B cell (primary cell): ENCODE data around the gene PHF21A. TPM values are rescaled to one million over a fixed set of nuclear protein-coding genes. Genes with fewer than 3 reads are reported as not detected.

Experiments used
- ATAC-seq: fragments of 200-7000 bp; cut with Tn5 transposase; one replicate; pipeline ENCODE4 v1.10.0; 2021; ENCODE audit warnings: low read depth, mild to moderate bottlenecking, moderate number of reproducible peaks, moderate library complexity
- CTCF ChIA-PET: fragments of 350-600 bp; sonication (Branson Sonifier 250); formaldehyde crosslinking; loops from one replicate; lab custom pipeline; 2021; ENCODE audit warnings: antibody characterized with exemption, inconsistent platforms; lab: Charles Lee
- POLR2A ChIA-PET: fragments of 350-600 bp; sonication (Branson Sonifier 250); formaldehyde crosslinking; loops from one replicate; lab custom pipeline; 2021; ENCODE audit warnings: antibody characterized with exemption; lab: Charles Lee
- DNase-seq: peaks from one replicate; pipeline ENCODE4 v3.0.0; 2013
- H2AFZ ChIP-seq: 2 replicates; pipeline ENCODE4 v1.6.1; 2012; ENCODE audit warnings: mild to moderate bottlenecking, low read depth, low read length; ENCODE audit not compliant: insufficient read depth, poor library complexity, severe bottlenecking
- H3K27ac ChIP-seq, 2 donors: 1 replicate in 1 of 2; 2 replicates in 1 of 2; pipeline ENCODE4 v1.5.1; 2012 to 2013; ENCODE audit warnings: low read length in 2 of 2, mild to moderate bottlenecking in 2 of 2, moderate library complexity in 1 of 2
- H3K27me3 ChIP-seq, 4 experiments: fragments of 200-600 bp in 1 of 4; sonication (generic) in 1 of 4; replicated peaks in 1 of 4; 1 replicate in 2 of 4; 2 replicates in 2 of 4; pipeline versions ENCODE4 v1.6.1 to v1.7.0; 2013 to 2016; ENCODE audit warnings: low read length in 3 of 4, mild to moderate bottlenecking in 2 of 4, mixed read lengths in 1 of 4, moderate library complexity in 1 of 4; ENCODE audit not compliant: insufficient read depth in 4 of 4, control insufficient read depth in 3 of 4; ENCODE audit errors: control extremely low read depth in 1 of 4
- H3K36me3 ChIP-seq, 2 experiments: replicated peaks in 1 of 2; 1 replicate in 1 of 2; 2 replicates in 1 of 2; pipeline versions ENCODE4 v1.6.1 to v1.7.1; 2013; ENCODE audit warnings: low read length in 1 of 2; ENCODE audit not compliant: insufficient read depth in 2 of 2, control insufficient read depth in 1 of 2; ENCODE audit errors: control extremely low read depth in 1 of 2, extremely low read depth in 1 of 2
- H3K4me1 ChIP-seq, 2 donors: fragments of 200-600 bp in 1 of 2; sonication (generic) in 1 of 2; 1 replicate in 1 of 2; 2 replicates in 1 of 2; pipeline versions ENCODE4 v1.5.1 to v1.6.1; 2013 to 2017; ENCODE audit warnings: low read length in 2 of 2; ENCODE audit not compliant: control insufficient read depth in 2 of 2, insufficient read depth in 2 of 2
- H3K4me2 ChIP-seq: replicated peaks from 2 replicates; pipeline ENCODE3; 2012; ENCODE audit warnings: mild to moderate bottlenecking, low read depth, low read length; ENCODE audit not compliant: poor library complexity, severe bottlenecking
- H3K4me3 ChIP-seq, 5 experiments: fragments of 200-600 bp in 1 of 5; sonication (generic) in 1 of 5; 1 replicate in 3 of 5; 2 replicates in 2 of 5; pipeline versions ENCODE4 v1.5.1 to v1.7.0; 2011 to 2016; ENCODE audit warnings: low read length in 4 of 5, mild to moderate bottlenecking in 4 of 5, low read depth in 2 of 5, control low read depth in 1 of 5, moderate library complexity in 1 of 5; ENCODE audit not compliant: insufficient read depth in 1 of 5; ENCODE audit errors: control extremely low read depth in 1 of 5, extremely low read depth in 1 of 5
- H3K79me2 ChIP-seq: fragments of 200-600 bp; sonication (generic); one replicate; pipeline ENCODE4 v1.6.0; 2016; ENCODE audit warnings: low read length; ENCODE audit not compliant: control insufficient read depth, insufficient read depth
- H3K9ac ChIP-seq: fragments of 200-600 bp; sonication (generic); 2 replicates; pipeline ENCODE4 v1.6.1; 2017; ENCODE audit warnings: mild to moderate bottlenecking, low read length, moderate library complexity
- H3K9me3 ChIP-seq, 3 donors: one replicate each; pipeline versions ENCODE4 v1.6.1 to v1.7.1; 2013; ENCODE audit warnings: low read length in 2 of 3; ENCODE audit not compliant: control insufficient read depth in 2 of 3, insufficient read depth in 1 of 3; ENCODE audit errors: control extremely low read depth in 1 of 3
- H4K20me1 ChIP-seq: 2 replicates; pipeline ENCODE4 v1.6.0; 2012; ENCODE audit warnings: mild to moderate bottlenecking, low read length; ENCODE audit not compliant: insufficient read depth, control insufficient read depth, poor library complexity, severe bottlenecking
- H3K27ac Mint-ChIP-seq: one replicate; pipeline ENCODE4 v1.8.0; 2021; ENCODE audit warnings: mixed read lengths
- H3K27me3 Mint-ChIP-seq: one replicate; pipeline ENCODE4 v1.8.0; 2021; ENCODE audit warnings: mixed read lengths
- H3K4me1 Mint-ChIP-seq: one replicate; pipeline ENCODE4 v1.8.0; 2021; ENCODE audit warnings: mixed read lengths
- H3K4me3 Mint-ChIP-seq: one replicate; pipeline ENCODE4 v1.8.0; 2021; ENCODE audit warnings: mixed read lengths
- H3K9me3 Mint-ChIP-seq: one replicate; pipeline ENCODE4 v1.8.0; 2022; ENCODE audit warnings: mixed read lengths; ENCODE audit not compliant: insufficient read depth
- EZH2 ChIP-seq: IDR thresholded peaks from 2 replicates; pipeline ENCODE4 v1.6.1; 2012; ENCODE audit warnings: borderline replicate concordance, low read depth, mild to moderate bottlenecking, moderate library complexity, low read length; ENCODE audit not compliant: insufficient read depth, poor library complexity, severe bottlenecking
- WGBS: methylation state at CpG from one replicate; pipeline ENCODE4 v1.1.5; 2013; ENCODE audit warnings: missing lambda C conversion rate; ENCODE audit not compliant: insufficient coverage; 5-methylcytosine and 5-hydroxymethylcytosine counted together
- intact Hi-C: fragments of 100-400 bp; cut with micrococcal nuclease; formaldehyde crosslinking; loops from one replicate; pipeline ENCODE4 v1.10.0; 2022
- polyA plus RNA-seq: library from polyadenylated mRNA; depleted of rRNA; stranded (reverse); fragments of >200 nt; gene quantifications from 2 replicates; pipeline ENCODE4 v1.2.3, GENCODE V29; 2012
- total RNA-seq, 2 donors: library from RNA; stranded (reverse); fragments of 120-200 nt in 1 of 2; gene quantifications; 1 replicate in 1 of 2; 2 replicates in 1 of 2; pipeline versions ENCODE4 v1.2.3 to v1.2.4, GENCODE V29; 2013 to 2022
- TF ChIP-seq, protein P1 (sequence below): fragments of 200-600 bp; IDR thresholded peaks from one replicate; pipeline ENCODE4 v1.8.0; 2022; ENCODE audit warnings: antibody characterized with exemption, mild to moderate bottlenecking

Gene PHF21A
- total and polyA plus RNA-seq, 2 donors (not counting 1 experiment from before 2014, with no cell fraction given), result 41.9 to 103 TPM

DNA sequence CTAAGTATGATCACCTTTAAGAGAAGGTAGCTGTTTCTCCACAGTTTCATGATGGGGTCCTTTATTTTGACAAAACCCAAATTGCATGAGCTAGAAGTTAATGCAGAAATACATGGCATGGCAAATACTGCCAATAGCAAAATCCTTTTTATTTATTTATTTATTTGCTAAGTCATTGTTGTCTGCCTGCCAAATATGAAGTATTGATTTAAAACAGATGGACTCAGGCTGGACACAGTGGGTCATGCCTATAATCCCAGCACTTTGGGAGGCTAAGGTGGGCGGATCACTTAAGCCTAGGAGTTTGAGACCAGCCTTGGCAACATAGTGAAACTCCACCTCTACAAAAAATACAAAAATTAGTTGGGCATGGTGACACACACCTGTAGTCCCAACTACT, 146.4 kb downstream of the PHF21A start:
- Histone ChIP-seq H3K4me1 (no peaks in the 10 kb centered on the region), H3K9ac (no peak overlapping the region), H3K9me3 (no peaks in the 10 kb centered on the region), H3K4me2 (no peak overlapping the region), H3K27ac (no peak overlapping the region), H3K36me3 (peaks cover 10 to 40% of the 10 kb centered on the region in 2 experiments), H4K20me1 (no peaks in the 10 kb centered on the region), H3K27me3 (no peaks in the 10 kb centered on the region), H3K4me3 (no peak overlapping the region), H2AFZ (no peak overlapping the region), H3K79me2 (no peaks in the 10 kb centered on the region)
- no peaks in the 10 kb centered on the region for H3K27me3 Mint-ChIP-seq
- DNase-seq (no peak), ATAC-seq (no peak)
- ChIA-PET CTCF (interaction anchor here (0.9 to 2.1 kb wide), 2 partner anchors 10 to 31 kb away, joined by 3 to 7 read pairs; no protein-coding TSS in a partner anchor), POLR2A (no interaction called here)
- no peak overlapping the region for H3K4me3 Mint-ChIP-seq
- no peaks in the 10 kb centered on the region for H3K9me3 Mint-ChIP-seq
- H3K27ac Mint-ChIP-seq, result no peak overlapping the region
- TF ChIP-seq EZH2, result no peak
- TF ChIP-seq, protein P1, sequence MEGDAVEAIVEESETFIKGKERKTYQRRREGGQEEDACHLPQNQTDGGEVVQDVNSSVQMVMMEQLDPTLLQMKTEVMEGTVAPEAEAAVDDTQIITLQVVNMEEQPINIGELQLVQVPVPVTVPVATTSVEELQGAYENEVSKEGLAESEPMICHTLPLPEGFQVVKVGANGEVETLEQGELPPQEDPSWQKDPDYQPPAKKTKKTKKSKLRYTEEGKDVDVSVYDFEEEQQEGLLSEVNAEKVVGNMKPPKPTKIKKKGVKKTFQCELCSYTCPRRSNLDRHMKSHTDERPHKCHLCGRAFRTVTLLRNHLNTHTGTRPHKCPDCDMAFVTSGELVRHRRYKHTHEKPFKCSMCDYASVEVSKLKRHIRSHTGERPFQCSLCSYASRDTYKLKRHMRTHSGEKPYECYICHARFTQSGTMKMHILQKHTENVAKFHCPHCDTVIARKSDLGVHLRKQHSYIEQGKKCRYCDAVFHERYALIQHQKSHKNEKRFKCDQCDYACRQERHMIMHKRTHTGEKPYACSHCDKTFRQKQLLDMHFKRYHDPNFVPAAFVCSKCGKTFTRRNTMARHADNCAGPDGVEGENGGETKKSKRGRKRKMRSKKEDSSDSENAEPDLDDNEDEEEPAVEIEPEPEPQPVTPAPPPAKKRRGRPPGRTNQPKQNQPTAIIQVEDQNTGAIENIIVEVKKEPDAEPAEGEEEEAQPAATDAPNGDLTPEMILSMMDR, result no peak
- no CpG with 5 or more reads among the region's 1 CpG for WGBS
- intact Hi-C loops, result no loop called here
- H3K4me1 Mint-ChIP-seq, result no peaks in the 10 kb centered on the region

DNA sequence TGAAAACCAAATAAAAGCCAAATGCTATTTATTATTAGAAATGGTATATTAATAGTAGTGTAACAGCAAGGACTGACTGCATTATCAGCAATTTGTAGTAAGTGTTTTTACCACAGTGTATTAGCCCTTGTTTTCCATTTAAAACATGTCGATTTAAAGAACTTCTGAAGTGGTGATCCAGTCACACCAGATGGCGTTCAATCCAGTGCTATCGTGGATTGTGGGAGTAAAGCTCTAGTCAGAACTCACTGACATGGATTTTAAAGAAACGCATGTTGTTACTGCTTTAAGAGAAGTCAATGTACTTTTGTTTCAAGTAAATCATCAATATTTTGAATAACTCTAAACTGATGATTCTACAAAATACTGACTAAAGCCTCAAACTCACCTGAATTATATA, 147.7 kb downstream of the PHF21A start:
- TF ChIP-seq EZH2, result no peak
- TF ChIP-seq, protein P1, result no peak
- Histone ChIP-seq H3K36me3 (peaks cover 14 to 40% of the 10 kb centered on the region in 2 experiments), H2AFZ (no peak overlapping the region), H4K20me1 (no peaks in the 10 kb centered on the region), H3K27me3 (no peaks in the 10 kb centered on the region), H3K4me2 (no peak overlapping the region), H3K4me1 (no peaks in the 10 kb centered on the region), H3K27ac (no peak overlapping the region), H3K79me2 (no peaks in the 10 kb centered on the region), H3K9ac (no peak overlapping the region), H3K9me3 (no peaks in the 10 kb centered on the region), H3K4me3 (no peak overlapping the region)
- Mint-ChIP-seq H3K27ac (no peak overlapping the region), H3K27me3 (no peaks in the 10 kb centered on the region), H3K9me3 (no peaks in the 10 kb centered on the region), H3K4me3 (no peak overlapping the region), H3K4me1 (no peaks in the 10 kb centered on the region)
- 100% methylated on average over 2 of the region's 4 CpGs for WGBS
- DNase-seq (no peak), ATAC-seq (no peak)
- intact Hi-C loops, result no loop called here
- ChIA-PET POLR2A (no interaction called here), CTCF (interaction anchor here (2.1 kb wide), 1 partner anchor 9 kb away, joined by 7 read pairs; no protein-coding TSS in a partner anchor)
